CD4-positive, alpha-beta T cell treated with Interleukin-17A for 4 hours (primary cell): ENCODE measurements around the gene EPHA10.
"Not testable (repeated sequence)": the region's sequence is repeated elsewhere in the genome, so short reads cannot be mapped to it uniquely, and the experiment has no call there.

Experiments used
- DNase-seq: peaks from one replicate; pipeline ENCODE4 v3.0.0-alpha.2; 2020; ENCODE audit warnings: mixed read lengths

The EPHA10 gene

GRCh38 chr1:37764888-37765441 is at the start of gene EPHA10:
Gene EPHA10, minus strand, starts transcription at chr1:37765120. Its CDS starts 54 bp downstream, at chr1:37765066.
- DNase-seq: no peak

- no peak for DNase-seq
Measured at GRCh38 chr1:37814252-37814651, 49.3 kb upstream of the EPHA10 start.

GRCh38 chr1:37813529-37814145 is 48.7 kb upstream of the EPHA10 start:
- no peak for DNase-seq

- peak; percentile 71 for DNase-seq
Measured at GRCh38 chr1:37811027-37811655, 46.2 kb upstream of the EPHA10 start.

- no peak for DNase-seq
Measured at GRCh38 chr1:37809942-37810341, 45.0 kb upstream of the EPHA10 start.

DNA sequence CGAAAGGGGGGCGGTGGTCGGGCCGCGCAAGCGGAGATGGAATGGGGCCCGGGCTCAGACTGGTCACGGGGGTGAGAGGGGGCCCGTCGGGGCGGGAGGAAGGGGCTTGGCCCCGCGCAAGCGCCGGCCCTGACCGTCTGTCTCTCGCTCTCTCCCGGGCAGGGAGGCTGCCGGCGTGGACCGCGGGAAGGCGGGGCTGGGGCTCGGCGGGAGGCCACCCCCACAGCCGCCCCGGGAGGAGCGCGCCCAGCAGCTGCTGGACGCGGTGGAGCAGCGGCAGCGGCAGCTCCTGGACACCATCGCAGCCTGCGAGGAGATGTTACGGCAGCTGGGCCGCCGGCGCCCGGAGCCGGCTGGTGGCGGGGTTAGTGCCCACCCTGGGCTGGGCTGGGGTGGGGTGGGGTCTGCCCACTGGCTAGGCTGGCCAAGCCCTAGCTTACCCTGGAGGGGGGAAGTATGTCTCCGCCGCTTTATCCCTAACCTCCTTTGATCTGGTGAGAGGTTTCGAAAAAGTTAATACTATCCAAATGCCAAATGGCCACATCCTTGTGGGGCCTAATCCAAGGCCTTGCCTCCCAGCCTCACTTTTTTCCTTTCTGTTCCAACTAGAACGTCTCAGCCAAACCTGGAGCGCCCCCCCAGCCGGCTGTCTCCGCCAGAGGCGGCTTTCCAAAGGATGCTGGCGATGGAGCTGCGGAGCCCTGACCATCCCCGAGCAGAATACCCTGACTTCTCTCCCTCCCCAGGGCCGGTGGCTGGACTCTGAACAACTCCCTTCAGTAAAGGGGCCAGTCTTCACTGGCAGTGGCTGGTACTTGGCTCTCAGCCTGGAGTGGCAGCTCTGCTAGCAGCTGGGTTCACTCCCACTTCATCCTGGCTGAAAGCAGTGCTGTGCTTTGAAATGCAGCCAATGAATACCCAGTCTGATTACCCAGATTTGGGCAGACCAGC is 43.7 kb upstream of the EPHA10 start:
- DNase-seq: no peak

DNA sequence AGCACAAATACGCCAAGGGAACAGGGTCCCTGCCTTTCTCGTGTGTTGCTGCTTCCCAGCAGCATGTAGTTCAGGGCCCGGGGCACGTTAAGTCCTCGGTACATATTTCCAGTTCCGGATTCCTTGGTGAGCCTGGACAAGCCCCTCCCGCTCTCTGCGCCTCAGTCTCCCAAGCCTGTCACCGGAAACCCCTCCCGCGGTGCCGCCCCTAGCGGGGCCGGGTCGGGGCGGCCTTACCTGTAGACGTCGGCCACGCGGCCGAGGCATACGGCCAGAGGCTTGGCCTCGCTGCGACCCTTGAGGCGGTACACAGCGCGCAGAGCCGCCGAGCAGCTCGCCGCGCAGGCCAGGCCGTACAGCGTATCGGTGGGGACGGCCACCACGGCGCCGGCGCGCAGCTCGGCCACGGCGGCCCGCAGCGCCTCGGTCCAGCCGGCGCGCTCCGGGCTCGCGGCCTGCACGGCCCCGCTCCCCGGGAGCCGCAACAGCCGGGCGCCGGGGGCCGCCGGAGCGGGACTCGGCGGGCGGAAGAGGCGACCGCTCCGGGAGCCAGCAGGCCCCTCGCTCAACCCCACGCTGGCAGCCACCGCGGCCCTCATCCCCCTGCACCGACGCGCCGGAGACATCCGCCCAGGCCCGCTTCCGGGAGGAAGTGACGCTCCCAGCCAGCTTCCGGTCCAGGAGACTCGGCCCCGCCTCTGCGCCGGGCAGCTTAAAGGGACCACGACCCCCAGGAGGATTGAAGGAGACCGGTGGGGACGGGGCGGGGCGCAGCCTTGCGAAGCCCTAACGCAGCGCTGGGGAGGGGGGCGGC is 42.8 kb upstream of the EPHA10 start, which contains the start of the genes C1orf122 and YRDC:
Gene C1orf122 (plus strand): TSS at position 236 of the 814 bp plus-strand sequence. CDS start 615 bp downstream, outside the sequence.
Gene YRDC (minus strand): TSS at position 654 of the 814 bp plus-strand sequence. CDS start 28 bp downstream, at position 626.
- DNase-seq: peak; percentile 95

GRCh38 chr1:37807220-37807554 is 42.3 kb upstream of the EPHA10 start:
- no peak for DNase-seq

- DNase-seq: no peak
Measured at GRCh38 chr1:37802439-37802838, 37.5 kb upstream of the EPHA10 start.

DNA sequence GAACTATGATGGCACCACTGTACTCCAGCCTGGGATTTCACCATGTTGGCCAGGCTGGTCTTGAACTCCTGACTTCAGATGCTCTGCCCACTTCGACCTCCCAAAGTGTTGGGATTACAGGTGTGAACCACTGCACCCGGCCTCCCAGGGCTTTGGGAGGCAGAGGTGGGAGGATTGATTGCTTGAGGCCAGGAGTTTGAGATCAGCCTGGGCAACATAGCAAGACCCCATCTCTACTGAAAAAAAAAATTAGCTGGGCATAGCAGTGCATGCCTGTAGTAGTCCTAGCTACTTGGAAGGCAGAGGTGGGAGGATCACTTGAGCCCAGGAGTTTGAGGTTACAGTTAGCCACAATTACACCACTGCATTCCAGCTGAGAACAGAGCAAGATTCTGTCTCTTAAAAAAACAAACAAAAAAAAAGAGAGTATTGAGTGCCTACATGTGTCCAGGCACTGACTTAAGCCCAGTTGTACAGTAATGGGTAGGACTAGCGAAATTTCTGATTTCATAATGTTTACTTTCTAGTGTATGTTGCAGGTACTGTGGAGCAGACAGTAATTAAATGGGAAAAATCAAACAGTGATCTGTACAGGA is 32.9 kb upstream of the EPHA10 start:
- no peak for DNase-seq

GRCh38 chr1:37795340-37796125 is 30.6 kb upstream of the EPHA10 start:
- peak; percentile 54 for DNase-seq

DNA sequence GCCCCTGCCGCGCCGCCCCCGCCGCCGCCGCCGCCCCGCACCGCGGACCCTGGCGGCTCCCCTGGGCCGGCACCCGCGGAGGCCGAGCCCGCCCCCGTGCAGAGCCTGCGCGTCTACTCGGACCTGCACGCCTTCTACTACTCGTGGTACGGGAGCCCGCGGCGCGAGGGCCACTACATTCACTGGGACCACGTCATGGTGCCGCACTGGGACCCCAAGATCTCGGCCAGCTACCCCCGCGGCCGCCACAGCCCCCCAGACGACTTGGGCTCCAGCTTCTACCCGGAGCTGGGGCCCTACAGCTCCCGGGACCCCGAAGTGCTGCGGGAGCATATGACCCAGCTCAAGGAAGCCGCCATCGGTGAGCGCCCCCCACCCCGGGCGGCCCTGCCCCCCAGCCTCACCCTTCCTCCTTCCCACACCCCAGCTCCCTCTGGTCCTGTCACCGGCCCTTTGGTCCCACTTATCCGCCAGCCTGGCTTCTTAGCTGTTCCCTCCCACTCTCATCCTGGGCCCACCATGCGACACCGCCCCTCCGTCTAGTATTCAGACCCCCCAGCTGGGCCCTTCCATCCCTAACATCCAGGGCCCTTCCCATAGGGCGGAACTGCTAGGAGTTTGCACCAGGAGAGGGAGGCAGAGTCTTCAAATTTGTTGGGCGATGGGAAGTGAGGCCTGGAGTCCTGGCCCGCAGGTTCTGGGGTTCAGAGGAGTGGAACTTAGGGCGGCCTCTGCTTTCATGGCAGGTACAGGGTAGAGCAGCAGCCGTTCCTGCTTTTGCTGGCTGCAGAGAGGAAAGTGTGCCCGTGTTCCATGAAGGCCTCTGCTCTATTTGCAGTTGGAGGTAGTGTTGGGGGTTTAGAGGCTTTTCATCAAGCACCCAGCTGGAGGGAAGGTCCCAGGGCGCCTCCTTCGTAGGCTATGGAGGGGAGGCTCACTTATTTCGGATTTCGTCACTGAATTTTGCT is 29.7 kb upstream of the EPHA10 start:
- no peak for DNase-seq

DNA sequence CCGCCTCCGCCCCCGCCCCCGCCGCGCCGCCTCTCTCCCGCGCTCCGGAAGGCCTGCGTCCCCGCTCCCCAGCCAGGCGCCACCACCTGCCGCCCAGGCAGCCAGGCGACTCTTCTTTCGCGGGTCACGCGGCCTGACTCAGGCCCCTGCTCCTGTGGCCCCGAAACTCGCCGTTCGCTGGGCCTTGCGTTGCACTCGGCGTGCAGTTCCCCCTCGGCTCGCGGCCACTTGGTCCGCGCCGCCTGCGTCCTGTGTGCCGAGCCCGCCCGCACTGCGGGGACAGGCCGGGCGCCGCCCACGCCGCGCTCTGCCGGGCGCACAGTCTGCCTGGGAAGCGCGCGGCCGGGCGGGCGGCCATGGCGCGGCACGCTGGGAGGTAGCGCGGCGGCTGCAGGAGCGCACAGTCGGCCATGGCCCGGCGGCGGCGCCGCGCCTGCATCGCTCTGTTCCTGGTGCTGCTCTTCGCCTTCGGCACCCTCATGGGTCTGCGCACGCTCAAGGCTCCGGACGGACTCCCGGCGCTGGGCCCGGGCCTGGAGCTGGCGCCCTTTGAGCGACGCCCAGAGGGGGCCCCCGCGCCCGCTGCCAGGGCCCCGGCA is 29.0 kb upstream of the EPHA10 start, which contains the start of gene MANEAL:
Gene MANEAL (plus strand): TSS at position 75 of the 599 bp plus-strand sequence. CDS start 336 bp downstream, at position 411.
- peak; percentile 27 for DNase-seq

DNA sequence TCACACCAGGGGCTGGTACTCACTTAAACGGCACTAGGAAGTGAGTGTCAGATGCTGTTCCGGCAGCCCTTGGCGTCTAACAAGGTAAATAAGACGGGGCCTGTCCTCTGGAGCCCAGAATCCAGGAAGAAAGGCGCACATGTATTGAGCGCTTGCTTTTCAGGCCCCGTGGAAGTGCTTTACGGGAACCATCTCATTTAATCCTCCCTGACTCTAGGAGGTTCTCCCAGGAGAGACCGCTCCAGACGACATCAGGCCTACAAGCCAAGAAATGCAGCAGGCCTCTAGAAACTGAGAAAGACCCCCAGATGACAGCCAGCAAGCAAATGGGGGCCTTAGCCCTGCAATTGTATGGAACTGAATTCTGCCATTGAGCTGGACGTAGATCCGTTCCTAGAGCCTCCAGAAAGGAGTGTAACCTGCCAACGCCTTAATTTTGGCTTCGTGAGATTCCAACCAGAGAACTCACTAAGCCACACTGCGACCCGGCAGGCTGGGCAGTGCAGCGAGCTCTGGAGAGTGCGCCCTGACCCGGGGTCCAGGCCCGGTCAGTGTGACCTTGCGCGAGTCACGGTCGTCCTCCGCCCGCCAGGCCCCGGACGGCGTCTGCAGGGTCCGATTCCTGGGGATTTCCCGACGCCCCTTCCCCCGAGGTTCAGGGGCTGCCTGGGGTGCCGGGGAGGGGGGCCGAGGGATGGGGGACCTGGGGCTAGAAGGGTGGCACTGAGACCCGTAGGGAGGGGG is 28.2 kb upstream of the EPHA10 start:
- no peak for DNase-seq

DNA sequence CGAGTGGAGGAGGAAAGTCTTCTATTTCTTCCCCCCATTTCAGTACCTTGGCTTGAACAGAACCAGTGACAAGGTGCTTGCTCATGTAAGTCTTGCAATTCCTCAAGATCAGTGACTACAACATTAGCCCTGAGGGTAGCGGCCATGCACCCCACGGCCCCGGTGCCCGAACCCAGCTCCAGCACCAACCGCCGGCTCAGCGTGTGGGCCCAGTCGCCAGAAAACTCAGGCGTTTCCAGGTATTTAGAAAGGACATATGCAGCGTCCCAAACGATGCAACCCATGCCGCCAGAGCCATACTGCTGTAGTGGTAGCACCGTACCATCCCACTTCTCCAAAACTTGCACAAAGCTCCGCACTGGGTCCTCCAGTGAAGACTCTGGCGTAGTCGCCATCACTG is 17.6 kb upstream of the EPHA10 start:
- DNase-seq: no peak

DNA sequence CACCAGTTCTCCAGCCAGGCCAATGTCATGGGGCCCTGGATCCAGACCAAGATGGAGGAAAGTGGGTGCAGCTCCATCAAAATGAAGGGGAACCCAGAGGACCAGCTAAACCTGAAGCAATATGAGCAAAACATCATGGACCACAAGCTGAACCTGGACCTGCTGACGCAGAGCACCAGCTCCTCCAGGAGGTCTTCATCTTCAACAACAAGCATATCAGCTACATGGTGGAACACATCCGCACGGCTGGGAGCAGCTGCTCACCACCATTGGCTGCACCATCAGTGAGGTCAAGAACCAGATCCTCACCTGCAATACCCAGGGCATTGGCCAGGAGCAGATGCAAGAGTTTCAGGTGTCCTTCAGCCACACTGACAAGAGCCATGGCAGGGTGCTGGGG is 13.7 kb upstream of the EPHA10 start:
- no peak for DNase-seq

GRCh38 chr1:37776946-37777516 is 12.1 kb upstream of the EPHA10 start:
- no peak for DNase-seq

DNA sequence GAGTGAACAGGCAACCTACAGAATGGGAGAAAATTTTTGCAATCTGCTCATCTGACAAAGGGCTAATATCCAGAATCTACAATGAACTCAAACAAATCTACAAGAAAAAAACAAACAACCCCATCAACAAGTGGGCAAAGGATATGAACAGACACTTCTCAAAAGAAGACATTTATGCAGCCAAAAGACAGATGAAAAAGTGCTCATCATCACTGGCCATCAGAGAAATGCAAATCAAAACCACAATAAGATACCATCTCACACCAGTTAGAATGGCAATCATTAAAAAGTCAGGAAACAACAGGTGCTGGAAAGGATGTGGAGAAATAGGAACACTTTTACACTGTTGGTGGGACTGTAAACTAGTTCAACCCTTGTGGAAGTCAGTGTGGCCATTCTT is 6.5 kb upstream of the EPHA10 start:
- DNase-seq: not testable (repeated sequence)
